NCI-H69 (cell line): ENCODE measurements around the gene ATP6V1F.

Experiments
- DNase-seq: peaks from one replicate; lab custom pipeline; 2025; lab: John Stamatoyannopoulos, UW

Gene ATP6V1F

GRCh38 chr7:128862571-128863432 lies at the start of gene ATP6V1F:
TSS of gene ATP6V1F (plus strand) at chr7:128862856. CDS start at chr7:128862905, 49 bp downstream.
- DNase-seq = peak; percentile 99

- no peak for DNase-seq
Observed at GRCh38 chr7:128814499-128814898, 48.2 kb upstream of the ATP6V1F start.

- no peak for DNase-seq
Observed at GRCh38 chr7:128815289-128815942, 47.2 kb upstream of the ATP6V1F start.

GRCh38 chr7:128818694-128819093 lies 44.0 kb upstream of the ATP6V1F start:
- DNase-seq = no peak

GRCh38 chr7:128821724-128822123 lies 40.9 kb upstream of the ATP6V1F start:
- DNase-seq = no peak

GRCh38 chr7:128826512-128826911 lies 36.1 kb upstream of the ATP6V1F start:
- DNase-seq = no peak

GRCh38 chr7:128826916-128827247 lies 35.8 kb upstream of the ATP6V1F start:
- no peak for DNase-seq

GRCh38 chr7:128827248-128827958 lies 35.3 kb upstream of the ATP6V1F start:
- DNase-seq = no peak

- no peak for DNase-seq
Observed at GRCh38 chr7:128827971-128828711, 34.5 kb upstream of the ATP6V1F start.

- DNase-seq = peak; percentile 35
Observed at GRCh38 chr7:128829391-128830166, 33.1 kb upstream of the ATP6V1F start.

- DNase-seq = peak; percentile 58
Observed at GRCh38 chr7:128830231-128831177, 32.2 kb upstream of the ATP6V1F start, which contains the start of gene FLNC. TSS of gene FLNC (plus strand) at chr7:128830406. CDS start at chr7:128830638, 232 bp downstream.

GRCh38 chr7:128831178-128831993 lies 31.3 kb upstream of the ATP6V1F start:
- peak; percentile 62 for DNase-seq

GRCh38 chr7:128831994-128832879 lies 30.4 kb upstream of the ATP6V1F start:
- peak; percentile 89 for DNase-seq

GRCh38 chr7:128832880-128833147 lies 29.8 kb upstream of the ATP6V1F start:
- DNase-seq = no peak

GRCh38 chr7:128833148-128833945 lies 29.3 kb upstream of the ATP6V1F start:
- DNase-seq = peak; percentile 96

- DNase-seq = no peak
Observed at GRCh38 chr7:128833946-128834325, 28.7 kb upstream of the ATP6V1F start.

- DNase-seq = no peak
Observed at GRCh38 chr7:128835231-128835751, 27.4 kb upstream of the ATP6V1F start.
